ENCODE data around the gene ZNF20.
"Not testable (repeated sequence)": the region's sequence is repeated elsewhere in the genome, so short reads cannot be mapped to it uniquely, and the experiment has no call there.

Gene ZNF20

GRCh38 chr19:12111943-12112637, 28.1 kb downstream of the ZNF20 start:
- DNase-seq, result peak; percentile 14

- peak; percentile 35 for DNase-seq
Measured at GRCh38 chr19:12111176-12111575, 29.0 kb downstream of the ZNF20 start.

- DNase-seq, result not testable (repeated sequence)
Measured at GRCh38 chr19:12103909-12104308, 36.2 kb downstream of the ZNF20 start.

- DNase-seq, result no peak
Measured at GRCh38 chr19:12098040-12098439, 42.1 kb downstream of the ZNF20 start.

- DNase-seq, result peak; percentile 42
Measured at GRCh38 chr19:12095111-12095790, 44.9 kb downstream of the ZNF20 start.

GRCh38 chr19:12093777-12094176, 46.4 kb downstream of the ZNF20 start:
- no peak for DNase-seq

- peak; percentile 15 for DNase-seq
Measured at GRCh38 chr19:12092956-12093355, 47.2 kb downstream of the ZNF20 start.

GRCh38 chr19:12092065-12092867, 47.9 kb downstream of the ZNF20 start:
- DNase-seq, result peak; percentile 94

- DNase-seq, result peak; percentile 50
Measured at GRCh38 chr19:12090807-12091206, 49.3 kb downstream of the ZNF20 start.

GRCh38 chr19:12085074-12085818, 54.9 kb downstream of the ZNF20 start:
- DNase-seq, result no peak

- not testable (repeated sequence) for DNase-seq
Measured at GRCh38 chr19:12083336-12083735, 56.8 kb downstream of the ZNF20 start.

All from EL (cell line).